Erythroblast (primary cell): ENCODE results near the gene PTF1A.

Source experiments
- GATA1 ChIP-seq: IDR thresholded peaks from 2 replicates; pipeline ENCODE4 v1.6.1; 2011; ENCODE audit warnings: low read depth, mild to moderate bottlenecking, control low read depth, low read length, moderate library complexity
- POLR2A ChIP-seq: IDR thresholded peaks from 2 replicates; pipeline ENCODE4 v1.6.1; 2011; ENCODE audit warnings: mild to moderate bottlenecking, low read length

- no peak for TF ChIP-seq POLR2A
- TF ChIP-seq GATA1 = no peak
These were observed 17.8 kb upstream of the PTF1A start for GRCh38 chr10:23174074-23174976.
